DMS79 (cell line): ENCODE results near the gene PRRX1.

Experiments
- DNase-seq: peaks from one replicate; lab custom pipeline; 2025; lab: John Stamatoyannopoulos, UW

Gene PRRX1

DNA sequence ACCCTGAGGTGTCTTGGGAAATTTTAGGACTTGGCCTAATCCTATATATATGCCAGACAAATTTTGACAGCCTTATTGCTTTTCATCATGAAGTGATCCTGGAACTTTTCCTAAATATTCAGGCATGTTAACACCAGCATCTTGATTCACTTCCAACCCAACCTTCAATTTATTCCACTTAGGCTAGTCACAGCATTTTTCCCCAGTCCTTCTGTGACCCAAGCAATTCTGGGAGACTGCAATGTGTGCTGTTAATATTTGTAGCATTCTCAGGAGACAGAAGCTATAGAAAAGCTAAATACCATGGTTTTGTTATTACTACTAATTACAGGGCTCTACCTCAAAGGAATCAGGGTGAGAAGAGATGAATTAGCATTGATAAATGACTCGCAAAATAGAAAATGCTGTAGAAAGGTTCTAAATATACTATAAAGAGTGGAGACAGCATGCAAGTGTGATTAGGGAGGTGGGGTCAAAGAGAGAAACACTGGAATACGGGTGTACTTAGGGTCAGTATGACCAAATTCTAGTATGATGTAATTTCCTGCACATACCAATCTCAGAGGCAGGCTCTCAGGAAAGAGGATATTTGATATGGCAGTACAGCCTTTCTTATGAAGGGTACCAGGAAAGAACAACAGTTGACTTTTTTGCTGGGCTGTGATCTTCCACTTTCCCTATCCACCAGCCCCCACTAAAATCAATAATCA is 29.1 kb downstream of the PRRX1 start:
- DNase-seq: no peak

GRCh38 chr1:170694172-170694926 is 30.4 kb downstream of the PRRX1 start:
- DNase-seq: no peak

DNA sequence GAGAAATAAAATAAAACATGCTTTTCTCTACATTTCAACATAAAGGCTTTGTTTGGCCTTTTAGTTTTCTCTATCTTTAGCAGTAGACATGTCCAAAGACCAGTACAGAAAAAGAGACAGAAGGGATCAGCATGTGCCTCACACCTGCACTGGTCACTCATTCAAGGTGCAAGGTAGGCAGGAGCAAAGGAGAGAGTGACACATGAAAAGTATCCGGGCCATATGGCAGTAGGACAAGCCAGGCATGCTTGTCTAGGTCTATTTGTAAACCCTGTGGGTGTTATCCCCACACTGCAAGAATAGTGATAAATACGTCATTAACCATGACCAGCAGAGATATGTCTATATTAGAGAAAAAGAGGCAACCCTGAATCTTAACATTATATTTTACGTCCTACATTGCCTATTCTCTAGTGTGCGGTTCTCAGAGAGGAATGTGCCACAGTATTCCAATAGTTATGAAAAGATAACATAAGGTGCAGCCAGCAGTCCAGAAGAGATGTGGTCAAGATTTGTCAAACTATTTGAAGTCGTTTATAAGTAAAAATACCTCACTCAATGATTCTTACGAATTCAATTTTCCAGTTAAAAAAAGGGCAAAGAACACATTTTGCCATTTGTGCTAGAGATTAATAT is 32.1 kb downstream of the PRRX1 start:
- DNase-seq: no peak

DNA sequence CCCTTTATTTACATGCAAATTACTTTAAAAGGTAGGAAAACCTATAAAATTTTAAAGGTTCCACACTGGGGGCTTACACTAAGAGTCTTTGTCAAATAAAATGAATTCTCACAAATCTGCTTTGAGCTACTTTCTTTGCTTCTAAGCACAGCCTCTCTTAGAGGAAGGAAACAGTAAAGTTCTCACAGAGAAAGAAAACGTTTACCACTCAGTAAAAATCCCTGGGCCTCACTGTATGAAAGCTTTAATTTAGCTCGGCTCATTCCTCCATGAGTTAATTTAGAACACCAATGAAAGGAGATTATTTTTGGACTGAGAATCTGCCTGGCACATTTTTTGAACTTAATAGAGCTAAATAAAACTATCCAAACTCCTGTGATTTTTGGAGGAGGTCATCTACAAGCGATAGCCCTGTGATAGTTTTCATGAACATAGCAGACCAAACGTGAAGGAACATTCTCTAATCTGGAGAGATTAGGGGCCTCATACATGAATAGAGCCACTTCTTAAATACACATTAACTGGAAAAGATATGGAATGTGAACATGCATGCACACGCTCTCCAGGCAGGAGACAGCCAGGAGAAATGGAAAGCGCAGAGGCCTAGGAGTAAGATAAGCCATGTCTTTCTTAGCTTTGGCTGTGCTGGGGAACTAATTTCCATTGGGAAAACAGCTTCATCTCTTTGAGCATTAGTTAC is 32.8 kb downstream of the PRRX1 start:
- no peak for DNase-seq

- DNase-seq: no peak
Observed at GRCh38 chr1:170697316-170697715, 33.4 kb downstream of the PRRX1 start.

DNA sequence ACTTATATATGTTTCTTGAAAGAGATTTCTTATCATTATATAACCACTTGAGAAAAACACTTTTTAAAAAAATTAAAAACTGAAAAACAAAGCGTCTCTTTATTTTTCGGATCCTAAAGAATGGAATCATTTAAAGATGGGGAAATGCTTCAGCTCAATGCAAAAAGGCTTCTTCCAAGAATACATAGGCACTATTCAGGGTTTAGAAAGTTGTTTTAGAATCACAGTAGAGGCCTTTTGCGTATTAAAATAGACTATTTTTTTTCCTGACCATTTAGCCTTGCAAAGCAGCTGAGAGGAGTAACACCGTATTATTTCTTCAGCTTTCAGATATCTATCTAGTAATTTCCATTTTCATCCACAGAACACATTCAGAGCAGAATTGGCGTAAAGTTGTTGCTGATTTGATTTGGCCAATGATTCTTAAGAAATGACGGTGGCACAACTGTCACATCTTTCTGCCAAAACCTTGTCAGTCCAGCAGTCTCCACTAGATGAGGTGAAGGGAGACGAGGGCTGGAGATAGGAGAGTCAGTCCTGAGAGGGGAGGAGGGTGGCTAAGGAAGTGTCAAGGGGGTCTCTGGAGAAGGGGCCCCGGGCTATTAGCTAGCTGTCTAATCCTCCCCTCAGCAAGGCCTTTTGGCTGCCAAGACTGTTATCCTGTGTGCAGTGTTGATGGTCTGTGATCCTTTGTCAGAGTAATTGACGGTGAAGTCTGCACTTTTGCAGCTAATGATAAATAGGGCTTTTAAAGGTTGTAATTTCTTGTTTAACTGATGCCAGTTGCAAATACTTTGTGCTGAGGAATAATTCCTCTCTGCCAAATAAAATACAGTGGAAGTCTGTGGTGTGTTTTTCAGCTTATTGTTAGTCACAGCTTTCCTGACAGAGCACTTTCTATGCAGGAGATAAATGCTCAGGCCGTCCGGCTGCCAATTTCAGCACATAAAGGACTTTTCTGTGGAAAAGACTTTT is 34.7 kb downstream of the PRRX1 start:
- no peak for DNase-seq

- no peak for DNase-seq
Observed at GRCh38 chr1:170699696-170700095, 35.8 kb downstream of the PRRX1 start.

DNA sequence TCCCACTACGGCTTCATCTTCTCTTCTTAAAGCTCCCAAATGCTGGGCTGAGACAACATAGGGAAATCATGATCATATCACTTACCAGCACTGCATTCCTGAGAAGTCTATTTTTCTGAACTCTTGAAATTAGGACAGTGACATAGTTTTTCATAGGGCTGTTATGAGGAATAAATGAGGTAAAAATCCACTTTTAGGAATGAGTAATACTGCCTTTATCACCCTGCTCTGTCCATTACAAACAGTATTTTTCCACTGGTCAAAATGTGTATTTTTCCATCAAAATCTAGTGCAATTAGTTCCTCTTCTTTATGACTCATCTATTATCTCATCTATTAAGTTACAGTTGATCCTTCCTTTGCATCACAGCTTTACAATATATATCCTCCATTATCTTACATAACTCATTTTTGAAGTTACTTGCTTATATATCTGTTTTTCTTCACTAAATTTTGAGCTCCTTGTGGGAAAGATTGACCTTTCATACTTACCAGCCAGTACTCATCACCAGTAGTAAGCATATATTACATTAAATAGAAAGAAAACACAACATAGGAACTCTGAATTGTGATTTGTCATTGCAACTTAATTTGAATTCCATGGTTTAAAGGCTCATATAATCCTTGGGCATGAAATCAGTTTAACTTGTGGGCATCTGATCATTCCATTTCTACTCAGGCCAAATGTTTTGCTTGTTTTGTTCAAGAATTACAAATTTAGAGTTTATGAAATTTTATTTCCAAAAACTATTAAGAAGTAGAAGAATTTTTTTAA is 37.1 kb downstream of the PRRX1 start:
- no peak for DNase-seq

DNA sequence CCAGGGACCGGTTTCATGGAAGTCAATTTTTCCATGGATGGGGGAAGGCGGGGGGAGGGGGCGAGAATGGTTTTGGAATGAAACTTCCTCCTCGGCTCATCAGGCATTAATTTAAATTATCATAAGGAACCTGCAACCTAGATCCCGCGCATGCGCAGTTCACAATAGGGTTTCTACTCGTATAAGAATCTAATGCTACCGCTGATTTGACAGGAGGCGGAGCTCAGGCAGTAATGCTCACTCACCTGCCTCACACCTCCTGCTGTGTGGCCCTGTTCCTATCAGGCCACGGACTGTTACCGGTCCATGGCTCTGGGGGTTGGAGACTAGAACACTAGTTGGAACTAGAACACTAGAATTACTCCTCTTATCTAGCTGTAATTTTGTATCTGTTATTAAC is 38.0 kb downstream of the PRRX1 start:
- no peak for DNase-seq

GRCh38 chr1:170703591-170703990 is 39.7 kb downstream of the PRRX1 start:
- DNase-seq: no peak

DNA sequence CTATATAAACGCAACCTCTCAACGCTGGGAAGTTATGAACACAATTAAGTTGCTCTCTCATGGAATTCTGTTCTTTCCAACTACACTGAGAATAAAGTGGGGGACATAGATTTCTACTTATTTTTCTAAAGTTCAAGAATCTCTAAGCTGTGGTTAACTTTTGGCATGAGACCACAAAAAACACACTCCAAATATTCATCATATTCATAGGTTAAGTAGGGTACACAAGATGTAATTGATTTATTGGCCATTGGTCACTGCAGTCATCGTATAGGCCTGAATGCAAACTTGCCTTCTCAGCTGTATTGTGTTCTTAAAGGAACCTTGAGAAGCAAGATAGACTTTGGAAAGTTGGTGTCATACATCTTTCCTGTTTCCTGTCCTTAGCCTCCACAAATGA is 40.3 kb downstream of the PRRX1 start:
- DNase-seq: no peak

DNA sequence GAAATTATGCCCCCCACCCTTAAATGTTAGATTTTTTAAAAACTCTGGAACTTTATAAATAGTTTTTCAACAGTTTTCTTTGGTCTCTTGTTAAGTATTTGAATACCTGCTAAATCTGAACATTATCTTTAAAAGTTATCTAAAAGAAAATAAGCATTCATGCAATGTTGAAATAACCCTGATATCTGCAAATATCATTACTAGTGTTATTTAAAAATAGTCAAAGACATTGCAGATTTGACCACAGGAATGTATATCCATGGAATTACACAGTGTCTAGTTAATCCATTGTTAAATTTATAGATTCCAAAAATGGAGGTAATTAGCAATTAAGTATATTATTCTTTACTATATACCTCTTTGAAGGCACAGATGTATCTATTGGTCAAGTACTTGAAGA is 42.0 kb downstream of the PRRX1 start:
- no peak for DNase-seq

DNA sequence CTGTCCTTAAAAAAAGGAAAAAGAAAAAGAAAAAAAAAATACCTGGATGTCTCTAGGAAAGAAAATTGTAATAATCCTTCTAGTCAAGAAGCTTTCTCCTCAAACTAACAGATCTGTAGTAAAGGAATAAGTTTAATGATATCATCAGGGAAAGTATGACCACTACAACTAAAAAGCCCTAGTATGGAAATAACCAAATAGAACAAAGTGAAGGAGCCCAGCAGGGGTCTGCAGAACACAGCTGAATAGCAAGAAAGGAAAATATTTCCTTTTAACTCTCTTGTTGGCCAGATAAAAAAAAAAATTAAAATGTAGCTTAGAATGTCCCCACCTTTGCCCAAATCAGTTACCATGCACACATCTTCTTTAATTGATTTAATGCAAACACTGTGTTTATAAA is 43.2 kb downstream of the PRRX1 start:
- DNase-seq: no peak

DNA sequence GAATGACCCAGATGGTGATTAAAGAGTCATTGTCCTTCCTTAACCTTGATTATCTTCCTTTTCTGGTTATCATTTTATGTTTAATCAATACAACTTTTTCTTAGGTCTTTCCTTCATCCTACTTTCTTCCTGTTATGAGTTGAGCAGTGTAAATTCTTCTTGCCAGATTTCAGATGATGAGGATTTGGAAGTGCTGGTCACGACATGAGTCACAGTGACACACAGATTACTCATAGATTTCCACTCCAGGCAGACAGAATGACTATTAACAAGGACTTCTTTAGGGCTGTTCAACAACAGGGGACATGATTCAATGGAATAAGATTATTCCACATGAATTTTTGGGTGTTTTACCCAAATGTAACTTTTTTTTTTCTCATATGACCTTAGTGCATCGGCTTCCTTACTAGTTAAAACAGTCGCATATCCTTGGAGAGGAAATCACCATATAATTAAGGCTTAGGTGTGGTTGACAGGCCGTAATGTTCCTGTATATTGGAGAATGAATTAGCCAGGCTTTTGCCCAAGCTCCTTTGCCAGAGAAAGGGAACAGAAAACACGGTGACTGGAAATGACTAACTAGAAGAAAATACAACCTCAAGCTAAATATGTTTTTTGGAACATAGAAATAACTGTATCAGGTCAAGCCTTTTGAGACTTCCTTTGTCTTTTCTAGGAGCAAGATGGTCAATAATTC is 44.2 kb downstream of the PRRX1 start:
- no peak for DNase-seq

DNA sequence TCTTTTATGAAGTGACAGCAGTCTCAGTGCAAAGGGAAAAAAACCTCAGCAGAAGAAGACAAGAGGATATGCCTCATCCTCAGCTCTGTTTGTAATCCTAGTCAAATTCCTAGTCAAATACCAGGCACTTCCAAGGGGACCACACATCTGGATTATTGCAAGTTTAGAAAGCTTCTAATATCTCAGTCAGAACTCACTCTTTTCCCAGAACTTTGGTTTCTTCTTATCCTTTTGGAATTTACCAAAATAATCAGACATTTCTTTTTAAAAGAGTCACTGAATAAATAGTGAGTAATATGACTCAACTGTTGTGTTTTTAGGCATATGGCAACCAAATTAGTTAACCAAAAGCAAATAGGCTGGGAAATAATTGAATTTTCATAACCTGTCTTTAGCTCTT is 47.8 kb downstream of the PRRX1 start:
- DNase-seq: no peak

DNA sequence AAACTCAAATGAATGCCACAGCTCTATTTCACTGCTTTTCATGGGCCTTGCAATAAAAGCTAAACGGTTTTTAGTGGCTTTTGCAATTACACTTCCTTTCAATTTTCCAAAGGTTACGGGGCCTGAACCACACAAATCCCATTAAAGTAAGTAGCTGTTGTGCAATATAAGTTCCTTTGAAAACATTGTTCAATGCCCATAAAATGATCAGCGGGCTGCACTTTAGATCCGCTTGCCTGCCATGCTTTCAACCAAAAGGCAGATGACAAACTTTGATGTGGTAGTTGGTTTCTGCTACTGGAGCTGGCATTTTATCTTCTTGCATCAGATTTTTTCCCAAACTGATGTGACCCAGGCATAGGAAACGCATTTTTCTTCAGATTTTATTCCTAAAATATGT is 50.2 kb downstream of the PRRX1 start:
- DNase-seq: no peak

- no peak for DNase-seq
Observed at GRCh38 chr1:170714938-170715337, 51.0 kb downstream of the PRRX1 start.

DNA sequence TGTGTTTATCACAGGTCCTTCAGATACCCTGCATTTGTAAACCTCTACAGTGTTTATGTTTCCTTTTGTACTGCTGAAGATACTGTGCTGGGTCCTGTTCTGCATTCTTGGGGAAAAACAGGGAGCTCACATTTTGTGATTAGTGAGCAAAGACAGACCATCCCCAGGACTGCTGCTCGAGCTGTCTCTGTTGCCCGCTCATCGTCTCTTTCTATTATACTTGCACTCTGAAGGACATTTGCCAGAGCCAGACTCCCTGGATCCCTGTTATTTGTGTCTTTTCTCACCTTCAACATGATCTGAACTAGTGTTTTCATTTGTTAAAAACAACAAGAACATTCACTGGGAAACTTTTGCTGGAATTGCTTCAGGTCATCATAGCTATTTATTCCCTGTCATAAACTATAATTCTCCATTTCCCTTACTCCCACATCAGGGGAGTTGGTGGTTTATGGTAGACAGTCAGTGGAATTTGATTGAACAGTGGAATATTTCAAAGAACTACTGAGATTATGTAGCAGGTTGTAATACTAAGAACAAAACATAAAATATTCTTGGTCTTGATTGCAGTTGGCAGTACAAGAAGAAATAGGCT is 53.0 kb downstream of the PRRX1 start:
- DNase-seq: no peak

GRCh38 chr1:170720661-170721060 is 56.7 kb downstream of the PRRX1 start:
- DNase-seq: no peak

DNA sequence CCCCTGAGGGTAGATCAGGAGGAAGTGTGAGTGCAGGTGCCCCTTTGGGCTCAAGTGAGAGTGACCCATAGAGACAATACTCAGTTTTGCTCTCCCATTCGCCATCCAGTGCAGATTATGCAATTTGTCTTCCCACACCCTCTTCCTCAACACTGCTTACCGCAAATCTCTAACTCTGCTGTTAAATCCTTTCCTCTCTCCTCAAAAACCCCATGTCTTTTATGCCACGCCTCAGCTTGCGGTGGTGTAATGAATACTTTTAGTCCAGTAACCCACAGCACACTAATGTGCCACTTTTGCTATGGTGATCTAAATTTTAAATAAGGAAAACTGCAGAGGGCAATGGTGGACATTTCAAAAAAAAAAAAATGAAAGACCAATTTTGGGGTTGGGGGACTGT is 57.7 kb downstream of the PRRX1 start:
- no peak for DNase-seq
